B cell (primary cell): ENCODE data around the gene CNOT1.

Experiments used
- CTCF ChIP-seq: fragments of 200-600 bp; IDR thresholded peaks from one replicate; pipeline ENCODE4 v1.8.0; 2022; ENCODE audit warnings: antibody characterized with exemption, mild to moderate bottlenecking
- EZH2 ChIP-seq: IDR thresholded peaks from 2 replicates; pipeline ENCODE4 v1.6.1; 2012; ENCODE audit warnings: borderline replicate concordance, low read depth, mild to moderate bottlenecking, moderate library complexity, low read length; ENCODE audit not compliant: insufficient read depth, poor library complexity, severe bottlenecking

- TF ChIP-seq CTCF (no peak), EZH2 (no peak)
Observed at GRCh38 chr16:58541711-58542110, 87.9 kb downstream of the CNOT1 start.
